DND-41 (cell line): Measurements from ENCODE around the gene TPPP2.

Experiments used
- ATAC-seq: fragments of 200-7000 bp; cut with Tn5 transposase; 3 replicates; pipeline ENCODE4 v1.9.1; 2021; ENCODE audit warnings: low read depth; ENCODE audit not compliant: insufficient read depth
- DNase-seq: peaks from one replicate; pipeline ENCODE4 v3.0.0-alpha.2; 2020
- H2AFZ ChIP-seq: 2 replicates; pipeline ENCODE4 v1.6.0; 2012; ENCODE audit warnings: low read depth, low read length
- H3K27ac ChIP-seq: 2 replicates; pipeline ENCODE4 v1.5.1; 2012; ENCODE audit warnings: low read length, inconsistent platforms
- H3K27me3 ChIP-seq: fragments of 200-600 bp; sonication (generic); 2 replicates; pipeline ENCODE4 v1.6.0; 2012; ENCODE audit warnings: low read length, mild to moderate bottlenecking, inconsistent platforms; ENCODE audit not compliant: insufficient read depth, poor library complexity
- H3K36me3 ChIP-seq: 2 replicates; pipeline ENCODE4 v1.5.1; 2012; ENCODE audit warnings: low read length, inconsistent platforms; ENCODE audit not compliant: insufficient read depth
- H3K4me1 ChIP-seq: 2 replicates; pipeline ENCODE4 v1.5.1; 2012; ENCODE audit warnings: mild to moderate bottlenecking, low read length; ENCODE audit not compliant: insufficient read depth
- H3K4me2 ChIP-seq: 2 replicates; pipeline ENCODE4 v1.6.0; 2012; ENCODE audit warnings: mild to moderate bottlenecking, moderate library complexity, low read length, inconsistent platforms; ENCODE audit not compliant: insufficient read depth
- H3K4me3 ChIP-seq, 2 experiments: fragments of 200-600 bp in 1 of 2; shearing (Covaris generic) in 1 of 2; 2 replicates each; pipeline ENCODE4 v1.5.1; 2012 to 2016; ENCODE audit warnings: inconsistent platforms in 2 of 2, low read length in 2 of 2, mild to moderate bottlenecking in 2 of 2, low read depth in 1 of 2, moderate library complexity in 1 of 2
- H3K79me2 ChIP-seq: 2 replicates; pipeline ENCODE4 v1.6.0; 2012; ENCODE audit warnings: low read length, inconsistent platforms; ENCODE audit not compliant: insufficient read depth
- H3K9ac ChIP-seq: 2 replicates; pipeline ENCODE4 v1.6.0; 2012; ENCODE audit warnings: low read depth, mild to moderate bottlenecking, inconsistent platforms, low read length, moderate library complexity
- H3K9me3 ChIP-seq: 2 replicates; pipeline ENCODE4 v1.5.1; 2012; ENCODE audit warnings: low read length, moderate library complexity, mild to moderate bottlenecking, inconsistent platforms; ENCODE audit not compliant: insufficient read depth, severe bottlenecking
- H4K20me1 ChIP-seq: 2 replicates; pipeline ENCODE4 v1.6.0; 2012; ENCODE audit warnings: low read length; ENCODE audit not compliant: insufficient read depth
- CTCF ChIP-seq: IDR thresholded peaks from 2 replicates; pipeline ENCODE4 v1.5.1; 2012; ENCODE audit warnings: borderline replicate concordance, low read length, moderate library complexity, mild to moderate bottlenecking; ENCODE audit not compliant: poor library complexity, severe bottlenecking; ENCODE audit errors: extremely low read depth
- EZH2 ChIP-seq: IDR thresholded peaks from 3 replicates; pipeline ENCODE4 v1.6.1; 2012; ENCODE audit warnings: borderline replicate concordance, low read depth, mild to moderate bottlenecking, moderate library complexity, low read length, inconsistent platforms; ENCODE audit not compliant: severe bottlenecking

Gene TPPP2

GRCh38 chr14:21036751-21037150 is 6.7 kb downstream of the TPPP2 start:
- ATAC-seq, result no peak
- no peak for TF ChIP-seq EZH2
- TF ChIP-seq CTCF, result no peak
- Histone ChIP-seq H3K27ac (no peak overlapping the region), H3K27me3 (peaks cover 16% of the 10 kb centered on the region), H3K9ac (no peak overlapping the region), H3K4me3 (no peak overlapping the region), H3K9me3 (no peaks in the 10 kb centered on the region), H4K20me1 (no peaks in the 10 kb centered on the region), H3K79me2 (no peaks in the 10 kb centered on the region), H3K4me2 (no peak overlapping the region), H3K4me1 (no peaks in the 10 kb centered on the region), H2AFZ (no peak overlapping the region), H3K36me3 (no peaks in the 10 kb centered on the region)
- DNase-seq, result no peak

GRCh38 chr14:21037156-21037555 is 7.1 kb downstream of the TPPP2 start:
- DNase-seq, result no peak

GRCh38 chr14:21038441-21039422 is 8.7 kb downstream of the TPPP2 start:
- Histone ChIP-seq H3K9ac (no peak overlapping the region), H3K27ac (no peak overlapping the region), H3K4me1 (no peaks in the 10 kb centered on the region), H3K4me2 (no peak overlapping the region), H3K79me2 (no peaks in the 10 kb centered on the region), H3K36me3 (no peaks in the 10 kb centered on the region), H3K27me3 (peaks cover 8% of the 10 kb centered on the region), H2AFZ (no peak overlapping the region), H4K20me1 (no peaks in the 10 kb centered on the region), H3K9me3 (no peaks in the 10 kb centered on the region), H3K4me3 (no peak overlapping the region)
- ATAC-seq (no peak), DNase-seq (no peak)
- TF ChIP-seq CTCF (no peak), EZH2 (no peak)

More at GRCh38 chr14:21037156-21037555, 7.1 kb downstream of the TPPP2 start:
- no peak for TF ChIP-seq EZH2
- no peak for TF ChIP-seq CTCF
- no peak overlapping the region for H3K4me3 ChIP-seq
- ATAC-seq, result no peak
- H3K9me3 ChIP-seq, result no peaks in the 10 kb centered on the region
- no peaks in the 10 kb centered on the region for H3K4me1 ChIP-seq
- H3K27ac ChIP-seq, result no peak overlapping the region
- H3K79me2 ChIP-seq, result no peaks in the 10 kb centered on the region
- no peak overlapping the region for H3K9ac ChIP-seq
- H2AFZ ChIP-seq, result no peak overlapping the region
- H3K27me3 ChIP-seq, result peaks cover 12% of the 10 kb centered on the region
- no peaks in the 10 kb centered on the region for H4K20me1 ChIP-seq
- no peak overlapping the region for H3K4me2 ChIP-seq
- no peaks in the 10 kb centered on the region for H3K36me3 ChIP-seq
